RCC 7860 (cell line): ENCODE data around the gene ZNF627.
"Not testable (repeated sequence)": the region's sequence is repeated elsewhere in the genome, so short reads cannot be mapped to it uniquely, and the experiment has no call there.

Experiments
- DNase-seq: peaks from one replicate; pipeline ENCODE4 v3.0.0-alpha.2; 2015; ENCODE audit warnings: low spot score
- FAIRE-seq: peaks from 2 replicates; lab custom pipeline; 2012; peaks lifted over from hg19 to GRCh38; lab: Jason Lieb, UNC

Gene ZNF627

GRCh38 chr19:11597202-11598102 is at the start of gene ZNF627:
TSS of gene ZNF627 (plus strand) at chr19:11597483. CDS start at chr19:11597628, 145 bp downstream.
- FAIRE-seq (peak; percentile 87), DNase-seq (peak; percentile 94)

- no peak for FAIRE-seq
- no peak for DNase-seq
Measured at GRCh38 chr19:11547929-11548700, 49.2 kb upstream of the ZNF627 start.

GRCh38 chr19:11549386-11549953 is 47.8 kb upstream of the ZNF627 start:
- FAIRE-seq, result no peak
- DNase-seq, result no peak

- DNase-seq (no peak), FAIRE-seq (no peak)
Measured at GRCh38 chr19:11550265-11550664, 47.0 kb upstream of the ZNF627 start.

GRCh38 chr19:11551603-11552235 is 45.6 kb upstream of the ZNF627 start:
- FAIRE-seq (no peak), DNase-seq (no peak)

- DNase-seq, result no peak
- FAIRE-seq, result no peak
Measured at GRCh38 chr19:11552666-11553372, 44.5 kb upstream of the ZNF627 start.

- DNase-seq (no peak), FAIRE-seq (no peak)
Measured at GRCh38 chr19:11554160-11554559, 43.1 kb upstream of the ZNF627 start.

GRCh38 chr19:11555246-11555645 is 42.0 kb upstream of the ZNF627 start:
- no peak for DNase-seq
- no peak for FAIRE-seq

GRCh38 chr19:11556634-11557420 is 40.5 kb upstream of the ZNF627 start:
- no peak for FAIRE-seq
- DNase-seq, result no peak

GRCh38 chr19:11558881-11559828 is 38.1 kb upstream of the ZNF627 start, which contains the start of gene ELOF1:
TSS of gene ELOF1 (minus strand) at chr19:11559230. CDS start at chr19:11554347, 4,883 bp downstream.
- FAIRE-seq (peak; percentile 81), DNase-seq (peak; percentile 96)

- FAIRE-seq (peak; percentile 39), DNase-seq (peak; percentile 63)
Measured at GRCh38 chr19:11560404-11561051, 36.8 kb upstream of the ZNF627 start.

GRCh38 chr19:11563532-11563931 is 33.8 kb upstream of the ZNF627 start:
- FAIRE-seq (no peak), DNase-seq (no peak)

- not testable (repeated sequence) for DNase-seq, FAIRE-seq
Measured at GRCh38 chr19:11564082-11564807, 33.0 kb upstream of the ZNF627 start.

- not testable (repeated sequence) for DNase-seq, FAIRE-seq
Measured at GRCh38 chr19:11565649-11565980, 31.7 kb upstream of the ZNF627 start.

GRCh38 chr19:11566164-11566563 is 31.1 kb upstream of the ZNF627 start:
- DNase-seq, result no peak
- no peak for FAIRE-seq

- no peak for FAIRE-seq
- no peak for DNase-seq
Measured at GRCh38 chr19:11570039-11570462, 27.2 kb upstream of the ZNF627 start.

GRCh38 chr19:11573354-11573753 is 23.9 kb upstream of the ZNF627 start:
- not testable (repeated sequence) for FAIRE-seq, DNase-seq
